ENCODE data around the gene KLHL3. TPM values are rescaled to one million over a fixed set of nuclear protein-coding genes. Genes with fewer than 3 reads are reported as not detected.

KLHL3 gene
- total RNA-seq, 1 donor from 2014 or later: 6.7 TPM

GRCh38 chr5:137708062-137708461 lies 27.8 kb downstream of the KLHL3 start:
- Histone ChIP-seq H3K4me1 (no peaks in the 10 kb centered on the region), H3K9me3 (no peaks in the 10 kb centered on the region), H3K36me3 (no peaks in the 10 kb centered on the region), H3K27me3 (ENCODE audit: low read depth) (no peaks in the 10 kb centered on the region), H3K4me3 (no peak overlapping the region), H3K27ac (no peak overlapping the region)
- DNase-seq (no peak), ATAC-seq (no peak)
- TF ChIP-seq, protein P1, sequence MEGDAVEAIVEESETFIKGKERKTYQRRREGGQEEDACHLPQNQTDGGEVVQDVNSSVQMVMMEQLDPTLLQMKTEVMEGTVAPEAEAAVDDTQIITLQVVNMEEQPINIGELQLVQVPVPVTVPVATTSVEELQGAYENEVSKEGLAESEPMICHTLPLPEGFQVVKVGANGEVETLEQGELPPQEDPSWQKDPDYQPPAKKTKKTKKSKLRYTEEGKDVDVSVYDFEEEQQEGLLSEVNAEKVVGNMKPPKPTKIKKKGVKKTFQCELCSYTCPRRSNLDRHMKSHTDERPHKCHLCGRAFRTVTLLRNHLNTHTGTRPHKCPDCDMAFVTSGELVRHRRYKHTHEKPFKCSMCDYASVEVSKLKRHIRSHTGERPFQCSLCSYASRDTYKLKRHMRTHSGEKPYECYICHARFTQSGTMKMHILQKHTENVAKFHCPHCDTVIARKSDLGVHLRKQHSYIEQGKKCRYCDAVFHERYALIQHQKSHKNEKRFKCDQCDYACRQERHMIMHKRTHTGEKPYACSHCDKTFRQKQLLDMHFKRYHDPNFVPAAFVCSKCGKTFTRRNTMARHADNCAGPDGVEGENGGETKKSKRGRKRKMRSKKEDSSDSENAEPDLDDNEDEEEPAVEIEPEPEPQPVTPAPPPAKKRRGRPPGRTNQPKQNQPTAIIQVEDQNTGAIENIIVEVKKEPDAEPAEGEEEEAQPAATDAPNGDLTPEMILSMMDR (IDR thresholded peaks at IDR 0.05): no peak
- intact Hi-C loops (cut with DNase I): no loop called here

DNA sequence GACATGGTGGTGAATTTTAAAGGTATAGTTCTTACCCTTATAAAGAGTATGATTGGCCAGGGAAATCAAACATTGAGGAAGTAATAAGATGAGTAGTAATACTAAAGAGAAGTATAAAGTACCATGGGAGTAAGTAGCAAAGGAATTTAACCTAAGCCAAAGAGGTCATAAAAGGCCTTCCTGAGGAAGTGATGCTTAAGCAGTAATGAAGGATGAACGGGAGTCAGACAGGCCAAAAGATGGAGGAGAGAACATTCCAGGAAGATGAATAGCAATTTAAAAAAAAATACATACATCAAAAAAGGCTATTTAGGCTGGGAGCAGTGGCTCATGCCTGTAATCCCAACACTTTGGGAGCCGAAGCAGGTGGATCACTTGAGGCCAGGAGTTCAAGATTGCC lies 29.0 kb downstream of the KLHL3 start:
- intact Hi-C loops (cut with DNase I): no loop called here
- Histone ChIP-seq H3K27ac (no peak overlapping the region), H3K4me1 (no peaks in the 10 kb centered on the region), H3K4me3 (no peak overlapping the region), H3K9me3 (no peaks in the 10 kb centered on the region), H3K36me3 (no peaks in the 10 kb centered on the region), H3K27me3 (ENCODE audit: low read depth) (no peaks in the 10 kb centered on the region)
- ATAC-seq (no peak), DNase-seq (no peak)
- TF ChIP-seq, protein P1 (IDR thresholded peaks at IDR 0.05): no peak

DNA sequence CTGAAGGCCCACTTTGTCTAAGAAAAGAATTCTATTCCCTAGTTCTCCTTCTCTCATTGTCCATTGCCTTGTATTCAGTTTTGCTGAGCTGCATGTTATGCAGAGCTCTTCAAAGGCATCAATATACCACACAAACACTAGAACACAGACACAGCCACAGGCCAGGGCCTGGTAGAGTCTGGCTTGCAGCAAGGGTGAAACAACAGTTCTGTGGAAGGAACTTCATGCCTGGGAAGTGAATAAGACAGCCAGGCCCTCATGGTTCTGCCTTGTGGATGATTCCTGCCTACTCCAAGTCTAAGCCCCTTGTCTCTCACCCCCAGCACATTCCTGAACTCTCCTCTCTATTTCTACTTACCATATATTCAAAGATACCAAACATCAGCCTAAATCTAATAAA lies 30.8 kb downstream of the KLHL3 start:
- DNase-seq (no peak), ATAC-seq (no peak)
- Histone ChIP-seq H3K36me3 (no peaks in the 10 kb centered on the region), H3K9me3 (no peaks in the 10 kb centered on the region), H3K27ac (no peak overlapping the region), H3K4me3 (no peak overlapping the region), H3K27me3 (ENCODE audit: low read depth) (no peaks in the 10 kb centered on the region), H3K4me1 (no peaks in the 10 kb centered on the region)
- TF ChIP-seq, protein P1 (IDR thresholded peaks at IDR 0.05): no peak
- intact Hi-C loops (cut with DNase I): no loop called here

DNA sequence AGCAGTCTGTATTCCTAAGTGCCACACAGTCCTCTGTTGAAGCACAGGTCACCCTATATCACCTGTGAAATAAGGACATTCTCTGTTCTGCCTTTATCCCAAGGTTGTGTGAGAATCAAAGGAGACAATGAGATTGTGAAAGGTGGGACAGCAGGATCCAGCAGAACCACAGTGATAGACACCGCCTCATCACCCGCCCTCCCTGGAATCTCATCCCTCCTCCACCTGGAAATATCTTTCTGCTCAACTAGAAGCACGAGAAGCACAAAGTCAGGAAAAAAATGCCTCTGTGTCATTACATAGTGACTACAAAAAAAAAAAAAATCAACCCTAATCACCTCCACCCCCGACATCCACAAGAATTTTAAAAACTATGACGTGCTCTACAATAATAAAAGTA lies 32.3 kb downstream of the KLHL3 start:
- no peaks in the 10 kb centered on the region for H3K27me3 ChIP-seq (ENCODE audit: low read depth)
- no peak overlapping the region for H3K27ac ChIP-seq
- H3K4me1 ChIP-seq: no peaks in the 10 kb centered on the region
- TF ChIP-seq, protein P1 (IDR thresholded peaks at IDR 0.05): no peak
- DNase-seq (no peak), ATAC-seq (no peak)
- no peaks in the 10 kb centered on the region for H3K9me3 ChIP-seq
- intact Hi-C loops (cut with DNase I): no loop called here
- H3K4me3 ChIP-seq: no peak overlapping the region
- H3K36me3 ChIP-seq: no peaks in the 10 kb centered on the region

DNA sequence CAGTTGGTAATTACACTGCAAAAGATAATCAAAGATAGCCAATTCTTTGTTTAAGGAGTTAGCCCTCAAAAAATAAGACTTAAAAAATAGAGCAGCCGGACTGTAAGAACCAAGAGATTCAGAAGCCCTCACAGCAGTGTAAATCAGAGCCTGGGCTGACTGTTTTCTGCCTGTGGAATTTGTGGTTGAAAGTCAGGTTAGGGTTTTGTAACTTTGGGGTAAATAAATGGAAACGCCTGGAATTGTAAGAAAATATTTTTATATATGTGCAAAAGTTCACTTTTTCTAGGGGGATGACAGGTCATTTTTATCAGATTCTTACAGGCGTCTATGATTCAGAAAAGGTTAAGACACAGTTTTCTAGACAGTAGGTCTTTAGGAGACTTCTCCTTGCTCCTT lies 35.6 kb downstream of the KLHL3 start:
- no peaks in the 10 kb centered on the region for H3K9me3 ChIP-seq
- no peak overlapping the region for H3K4me3 ChIP-seq
- intact Hi-C loops (cut with DNase I): no loop called here
- H3K4me1 ChIP-seq: peaks cover 13% of the 10 kb centered on the region
- H3K36me3 ChIP-seq: peaks cover 3% of the 10 kb centered on the region
- TF ChIP-seq, protein P1 (IDR thresholded peaks at IDR 0.05): no peak
- H3K27ac ChIP-seq: no peak overlapping the region
- DNase-seq: no peak
- no peak for ATAC-seq
- no peaks in the 10 kb centered on the region for H3K27me3 ChIP-seq (ENCODE audit: low read depth)
